Thyroid gland (tissue), 4 donors: ENCODE data around the gene TMEM97.

Experiments
- POLR2A ChIP-seq, 2 donors: fragments of 450-650 bp; IDR thresholded peaks; one replicate each; pipeline ENCODE4 v1.6.1; 2017; ENCODE audit warnings: antibody characterized with exemption in 2 of 2, mild to moderate bottlenecking in 2 of 2, moderate library complexity in 1 of 2
- TF ChIP-seq, protein P1 (sequence below), 6 experiments: fragments of 200-600 bp in 3 of 6; fragments of 450-650 bp in 3 of 6; sonication (generic) in 3 of 6; IDR thresholded peaks; one replicate each; pipeline ENCODE4 v1.5.1; 2016 to 2019; ENCODE audit warnings: antibody characterized with exemption in 6 of 6, mild to moderate bottlenecking in 2 of 6, inconsistent platforms in 1 of 6, moderate library complexity in 1 of 6

DNA sequence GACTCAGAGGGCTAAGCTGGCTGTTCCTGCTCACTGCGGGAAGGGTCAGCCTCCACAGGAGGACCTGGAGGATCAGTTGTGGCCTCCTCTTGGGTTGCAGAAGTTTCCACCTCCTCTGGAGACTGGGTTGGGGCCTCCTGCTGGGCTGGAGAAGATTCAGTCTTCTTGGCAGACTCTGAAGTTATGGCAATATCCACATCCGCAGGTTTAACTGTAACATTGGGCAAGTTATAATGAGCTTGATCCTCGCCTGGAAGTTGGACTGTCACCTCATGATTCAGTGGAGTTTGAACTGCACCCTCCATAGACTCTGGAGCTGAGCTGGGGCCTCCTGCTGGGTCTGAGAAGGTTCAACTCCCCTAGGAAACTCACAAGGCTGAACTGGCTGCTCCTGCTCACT lies 47.6 kb upstream of the TMEM97 start:
- TF ChIP-seq, protein P1, sequence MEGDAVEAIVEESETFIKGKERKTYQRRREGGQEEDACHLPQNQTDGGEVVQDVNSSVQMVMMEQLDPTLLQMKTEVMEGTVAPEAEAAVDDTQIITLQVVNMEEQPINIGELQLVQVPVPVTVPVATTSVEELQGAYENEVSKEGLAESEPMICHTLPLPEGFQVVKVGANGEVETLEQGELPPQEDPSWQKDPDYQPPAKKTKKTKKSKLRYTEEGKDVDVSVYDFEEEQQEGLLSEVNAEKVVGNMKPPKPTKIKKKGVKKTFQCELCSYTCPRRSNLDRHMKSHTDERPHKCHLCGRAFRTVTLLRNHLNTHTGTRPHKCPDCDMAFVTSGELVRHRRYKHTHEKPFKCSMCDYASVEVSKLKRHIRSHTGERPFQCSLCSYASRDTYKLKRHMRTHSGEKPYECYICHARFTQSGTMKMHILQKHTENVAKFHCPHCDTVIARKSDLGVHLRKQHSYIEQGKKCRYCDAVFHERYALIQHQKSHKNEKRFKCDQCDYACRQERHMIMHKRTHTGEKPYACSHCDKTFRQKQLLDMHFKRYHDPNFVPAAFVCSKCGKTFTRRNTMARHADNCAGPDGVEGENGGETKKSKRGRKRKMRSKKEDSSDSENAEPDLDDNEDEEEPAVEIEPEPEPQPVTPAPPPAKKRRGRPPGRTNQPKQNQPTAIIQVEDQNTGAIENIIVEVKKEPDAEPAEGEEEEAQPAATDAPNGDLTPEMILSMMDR (IDR thresholded peaks at IDR 0.05): no peak
- TF ChIP-seq POLR2A (IDR thresholded peaks at IDR 0.05): no peak
